HG02840 (cell line): ENCODE data around the gene TRIP12.
"Not testable (repeated sequence)": the region's sequence is repeated elsewhere in the genome, so short reads cannot be mapped to it uniquely, and the experiment has no call there.

ENCODE experiments used
- ATAC-seq: cut with Tn5 transposase; IDR thresholded peaks from one replicate; pipeline ENCODE4 v1.9.1; 2021; ENCODE audit warnings: mild to moderate bottlenecking, moderate library complexity, moderate number of reproducible peaks; ENCODE audit not compliant: unreplicated experiment, low FRiP score

TRIP12 gene

DNA sequence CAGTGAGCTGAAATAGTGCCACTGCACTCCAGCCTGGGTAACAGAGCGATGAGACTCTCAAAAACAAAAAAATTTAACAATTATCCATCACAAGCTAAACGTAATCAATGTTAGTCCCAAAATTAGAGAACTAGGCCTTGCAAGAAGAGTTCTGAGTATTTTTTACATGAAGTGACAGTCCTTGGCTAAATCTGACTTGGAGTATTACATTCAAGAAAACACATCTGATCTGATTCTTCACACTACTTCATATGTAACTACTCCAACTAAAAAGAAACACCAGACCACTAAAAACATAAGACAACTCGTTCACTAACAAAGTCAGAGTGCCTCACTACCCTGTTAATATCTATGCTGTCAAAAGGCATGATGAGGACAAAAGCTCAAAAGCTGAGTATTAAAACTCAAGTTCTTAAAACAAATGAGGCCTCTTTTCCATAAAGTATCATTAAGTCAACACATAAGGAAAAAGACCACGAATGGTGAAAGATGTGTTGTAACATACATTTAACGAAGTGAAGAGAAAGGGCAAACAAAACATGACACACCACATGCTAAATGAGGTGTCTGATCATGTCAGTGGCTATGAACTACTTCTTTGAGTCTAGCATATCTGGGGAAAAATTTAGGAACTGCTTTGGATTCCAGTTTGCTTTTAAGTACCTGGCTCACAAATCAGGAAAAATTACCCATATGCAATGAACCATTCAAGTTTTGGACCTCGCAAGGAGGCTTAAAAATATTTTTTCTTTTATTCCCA lies 42.4 kb downstream of the TRIP12 start:
- no peak for ATAC-seq

DNA sequence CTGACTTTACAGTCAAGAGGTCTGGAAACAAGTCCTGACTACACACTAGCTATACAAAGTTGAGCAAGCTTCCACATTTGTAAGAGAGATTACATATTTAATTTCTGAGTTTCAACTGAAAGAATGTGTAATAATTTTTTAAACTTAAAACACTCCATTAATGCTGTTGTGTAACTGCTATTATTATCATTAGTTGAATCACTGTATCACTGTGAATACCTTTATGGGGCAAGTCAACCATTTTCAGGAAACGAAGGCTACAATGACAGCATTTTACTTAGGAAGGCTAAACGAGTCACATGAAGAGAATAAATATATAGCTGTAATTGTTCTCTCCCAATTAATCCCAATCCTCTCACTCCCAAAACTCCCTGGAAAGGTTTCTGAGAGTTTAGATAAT lies 46.3 kb downstream of the TRIP12 start:
- no peak for ATAC-seq

DNA sequence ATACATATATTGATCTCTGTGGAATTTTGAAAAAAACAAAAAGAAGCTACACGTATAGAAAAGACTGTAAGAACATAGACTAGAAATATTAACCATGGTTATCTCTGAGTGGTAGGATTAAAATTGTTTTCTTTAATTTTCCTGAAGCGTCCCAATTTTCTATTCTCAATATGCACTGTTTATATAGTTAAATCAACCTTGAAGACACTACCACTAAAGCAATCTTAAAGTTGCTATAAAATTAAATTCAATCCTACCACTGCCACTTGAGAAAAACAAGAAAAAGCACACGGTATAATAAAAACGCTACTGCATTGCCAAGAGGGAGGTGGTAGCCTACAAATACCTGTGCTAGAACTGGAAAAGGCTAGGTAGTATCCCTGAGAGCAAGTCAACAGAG lies 47.2 kb downstream of the TRIP12 start:
- no peak for ATAC-seq

DNA sequence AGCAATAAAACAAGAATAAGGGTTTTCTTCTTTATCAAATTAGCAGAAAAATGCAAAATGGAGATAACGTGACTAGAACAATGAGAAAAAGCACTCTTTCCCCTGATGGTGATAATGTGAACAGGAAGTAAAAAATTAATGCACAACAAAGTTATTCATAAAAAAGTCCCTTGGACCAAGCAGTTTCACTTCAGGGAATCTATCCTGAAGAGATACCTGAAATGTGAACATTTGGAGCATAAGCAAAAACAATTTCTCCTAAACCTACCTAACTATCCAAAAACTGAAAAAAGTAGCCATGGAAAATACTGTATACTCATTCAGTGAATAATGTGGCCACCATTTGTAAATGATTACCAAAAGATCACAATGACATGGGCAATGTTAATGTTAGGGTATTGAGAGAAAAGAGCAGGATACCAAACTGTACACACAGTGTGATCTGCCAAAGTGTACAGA lies 48.7 kb downstream of the TRIP12 start:
- peak; percentile 86 for ATAC-seq

DNA sequence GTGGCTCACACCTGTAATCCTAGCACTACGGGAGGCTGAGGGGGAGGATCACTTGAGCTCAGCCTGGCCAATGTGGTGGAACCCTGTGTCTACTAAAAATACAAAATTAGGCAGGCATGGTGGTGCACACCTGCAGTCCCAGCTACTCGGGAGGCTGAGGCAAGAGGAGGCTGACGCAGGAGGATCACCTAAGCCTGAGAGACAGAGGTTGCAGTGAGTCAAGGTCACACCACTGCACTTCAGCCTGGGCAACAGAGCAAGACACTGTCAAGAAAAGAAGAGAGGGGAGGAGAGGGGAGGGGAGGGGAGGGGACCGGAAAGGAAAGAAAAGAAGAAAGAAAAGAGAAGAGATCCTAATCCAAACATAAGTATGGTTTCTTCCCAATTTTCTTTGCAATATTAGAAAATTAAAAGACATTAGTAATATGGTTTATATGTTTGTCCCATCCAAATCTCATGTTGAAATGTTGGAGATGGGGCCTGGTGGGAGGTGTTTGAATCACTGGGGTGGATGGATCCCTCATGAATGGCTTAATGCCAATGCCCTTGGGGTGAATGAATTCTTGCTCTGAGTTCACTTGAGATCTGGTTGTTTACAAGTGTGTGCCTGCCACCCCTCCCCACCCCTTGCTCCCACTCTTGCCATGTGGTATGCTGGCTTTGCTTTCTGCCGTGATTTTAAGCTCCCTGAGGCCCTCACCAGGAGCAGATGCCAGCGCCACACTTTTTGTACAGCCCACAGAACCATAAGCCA lies 50.7 kb downstream of the TRIP12 start:
- no peak for ATAC-seq

DNA sequence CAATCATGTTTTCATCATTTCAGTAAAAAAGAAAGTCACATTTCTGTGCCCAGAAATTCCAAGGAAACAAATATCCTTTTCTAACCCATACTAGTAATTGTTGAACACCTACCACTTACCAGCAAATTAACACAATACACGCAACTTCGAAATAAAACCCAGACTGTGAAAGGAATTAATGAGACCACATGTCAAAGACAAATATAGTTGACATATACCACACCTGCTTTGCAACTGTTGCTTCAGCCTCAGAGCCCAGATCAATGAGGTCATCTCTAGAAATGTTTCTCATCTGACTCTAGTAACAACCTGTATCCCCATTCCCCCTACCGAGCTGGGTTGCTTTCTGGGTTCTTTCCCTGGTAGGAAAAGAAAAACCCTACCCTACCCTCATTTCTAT lies 52.6 kb downstream of the TRIP12 start:
- no peak for ATAC-seq

DNA sequence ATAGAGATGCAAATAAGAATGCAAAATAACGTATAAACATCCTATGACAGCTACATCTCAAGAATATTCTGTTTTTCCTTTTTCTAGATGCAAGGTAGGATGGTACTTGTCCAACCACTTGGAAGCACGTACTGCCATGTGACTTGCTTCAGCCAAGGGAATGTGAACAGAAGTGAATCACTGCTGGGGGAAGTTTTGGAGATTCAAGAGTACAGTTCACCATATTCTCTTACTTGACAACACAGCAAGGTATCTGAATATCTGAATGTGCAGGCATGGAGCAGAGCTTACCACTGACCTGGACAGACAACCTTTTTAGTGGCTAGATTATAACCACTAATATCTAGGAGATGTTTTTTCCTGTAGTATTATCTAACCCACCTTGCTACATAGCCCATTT lies 53.0 kb downstream of the TRIP12 start:
- ATAC-seq, result no peak

DNA sequence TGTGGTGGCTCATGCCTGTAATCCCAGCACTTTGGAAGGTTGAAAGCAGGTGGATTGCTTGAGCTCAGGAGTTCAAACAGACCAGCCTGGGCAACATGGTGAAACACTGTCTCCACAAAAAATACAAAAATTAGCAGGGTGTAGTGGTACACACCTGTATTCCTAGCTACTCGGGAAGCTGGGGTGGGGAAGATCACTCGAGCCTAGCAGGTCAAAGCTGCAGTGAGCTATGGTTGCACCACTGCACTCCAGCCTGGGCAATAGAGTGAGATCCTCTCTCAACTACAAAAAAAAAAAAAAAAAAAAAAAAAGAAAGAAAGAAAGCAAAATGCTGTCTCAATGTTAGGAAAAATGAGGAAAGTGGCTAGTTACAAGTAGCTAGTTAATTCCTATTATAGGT lies 56.8 kb downstream of the TRIP12 start:
- ATAC-seq, result no peak

DNA sequence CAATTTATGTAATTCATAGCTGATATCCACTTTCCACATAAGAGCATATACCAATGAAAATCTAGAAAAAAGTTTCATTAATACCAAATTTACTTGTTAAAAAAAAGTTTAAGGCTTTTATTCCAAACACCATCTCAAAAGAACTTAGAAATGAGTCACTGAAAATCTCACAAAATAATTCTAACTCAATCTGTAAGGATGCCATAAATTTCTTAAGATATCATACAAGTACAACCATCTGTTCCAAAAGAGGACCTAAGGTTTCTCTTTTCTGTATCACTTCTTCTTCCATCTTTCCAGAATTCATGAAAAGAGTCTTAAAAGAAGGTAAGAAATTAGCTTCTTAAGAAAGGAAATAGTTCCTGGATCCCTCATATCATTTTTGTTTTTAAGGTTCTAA lies 60.4 kb downstream of the TRIP12 start:
- ATAC-seq, result no peak

DNA sequence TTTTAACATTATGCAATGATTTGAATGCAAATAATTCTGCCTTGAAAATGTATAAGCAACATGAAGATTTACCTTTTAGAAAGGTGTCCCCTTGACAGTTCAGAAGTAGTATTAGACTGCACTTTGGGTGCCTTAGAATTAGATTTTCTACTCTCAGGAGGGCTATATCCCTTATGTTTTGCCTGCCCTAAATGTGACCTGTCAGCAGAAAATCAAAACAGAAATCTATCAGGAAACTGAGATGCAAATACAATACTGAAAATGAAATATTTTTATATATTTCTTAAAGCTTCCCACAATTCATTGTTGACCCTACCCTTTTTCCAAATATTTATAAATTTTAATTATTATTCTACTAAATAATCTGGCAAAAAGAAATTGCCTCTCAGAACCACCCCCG lies 61.5 kb downstream of the TRIP12 start:
- no peak for ATAC-seq

DNA sequence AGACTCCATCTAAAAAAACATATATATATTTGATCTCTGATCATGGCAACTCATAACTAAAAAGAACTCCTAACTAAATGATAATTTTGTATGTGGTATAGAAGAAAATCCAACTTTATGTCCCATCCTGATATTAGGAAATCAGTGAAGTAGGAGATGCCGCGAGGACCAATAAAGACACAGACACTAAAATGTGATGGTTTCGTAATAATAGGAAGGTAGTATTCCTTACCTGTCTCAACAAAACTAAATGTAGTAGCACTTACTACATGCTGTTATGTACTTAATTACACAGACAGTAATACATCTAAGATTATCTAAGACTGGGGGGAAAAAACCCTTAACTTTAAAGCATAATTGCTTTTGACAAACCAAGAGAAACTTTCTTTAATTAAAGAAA lies 63.5 kb downstream of the TRIP12 start:
- no peak for ATAC-seq

DNA sequence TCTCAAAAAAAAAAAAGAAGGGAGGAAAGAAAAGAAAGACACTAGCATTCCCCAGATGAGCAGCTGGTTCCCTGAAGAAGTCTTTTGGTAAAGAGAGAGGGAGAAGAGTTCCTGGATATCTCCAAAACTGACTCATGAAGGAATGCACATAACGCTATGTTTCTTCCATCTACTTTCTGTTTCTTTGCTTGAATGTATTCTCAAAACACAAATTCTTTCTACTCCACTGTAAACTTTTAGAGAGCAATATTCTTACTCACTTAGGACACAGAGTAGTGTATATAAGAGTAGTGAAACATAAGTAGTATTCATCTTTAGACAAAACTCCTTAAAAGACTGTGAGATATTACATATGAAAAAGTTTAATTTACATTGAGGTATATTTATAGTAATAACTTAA lies 64.2 kb downstream of the TRIP12 start:
- ATAC-seq, result no peak

DNA sequence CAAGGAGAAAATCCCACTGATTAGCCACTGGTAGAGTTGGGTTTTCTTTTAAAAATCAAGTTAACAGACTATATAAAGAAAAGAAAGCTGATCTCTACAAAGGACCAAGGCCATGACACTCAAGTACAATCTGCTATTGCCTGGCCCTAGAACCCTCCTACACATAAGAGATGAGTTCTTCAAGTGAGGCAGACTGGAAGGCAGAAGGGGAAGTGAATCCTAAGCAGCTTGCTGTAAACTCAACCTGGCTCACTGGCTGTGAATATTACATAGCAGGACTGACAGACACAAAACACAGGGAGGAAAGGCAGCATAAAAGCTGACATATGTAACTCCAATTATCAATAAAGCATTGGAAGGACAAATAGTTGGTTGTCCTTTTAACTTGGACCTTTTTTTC lies 65.4 kb downstream of the TRIP12 start:
- peak; percentile 65 for ATAC-seq

DNA sequence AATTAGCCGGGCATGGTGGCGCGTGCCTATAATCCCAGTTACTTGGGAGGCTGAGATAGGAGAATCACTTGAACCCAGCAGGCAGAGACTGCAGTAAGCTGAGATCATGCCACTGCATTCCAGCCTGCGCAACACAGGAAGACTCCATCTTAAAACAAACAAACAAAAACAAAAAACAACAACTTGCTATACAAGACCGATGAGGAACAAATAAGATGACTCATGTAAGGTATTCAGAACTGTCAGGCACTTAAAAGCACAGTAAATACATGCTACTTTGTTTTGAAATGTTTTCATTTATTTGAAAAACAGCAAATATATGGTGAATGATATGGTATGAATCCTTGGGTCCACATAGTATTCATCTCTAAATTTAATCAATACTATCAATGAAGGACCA lies 66.7 kb downstream of the TRIP12 start:
- ATAC-seq, result no peak

DNA sequence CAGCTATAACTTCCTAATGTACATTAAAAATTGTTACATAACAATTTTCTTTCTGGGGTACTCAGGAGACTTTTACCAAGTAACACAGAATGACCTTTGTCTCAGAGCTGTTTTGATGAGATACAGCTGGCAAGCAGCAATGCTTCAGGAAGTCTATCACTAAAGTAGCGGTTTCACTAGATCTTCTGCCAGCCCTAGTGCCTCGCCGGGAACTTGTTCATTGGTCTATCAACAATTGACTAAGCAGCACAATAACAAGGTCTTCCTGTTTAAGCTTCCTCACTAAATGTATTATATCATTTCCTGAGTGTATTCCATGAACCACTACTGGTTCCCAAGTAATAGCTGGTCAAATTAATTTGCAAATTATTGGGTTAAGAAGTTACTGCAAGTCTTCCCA lies 69.2 kb downstream of the TRIP12 start:
- ATAC-seq, result no peak

DNA sequence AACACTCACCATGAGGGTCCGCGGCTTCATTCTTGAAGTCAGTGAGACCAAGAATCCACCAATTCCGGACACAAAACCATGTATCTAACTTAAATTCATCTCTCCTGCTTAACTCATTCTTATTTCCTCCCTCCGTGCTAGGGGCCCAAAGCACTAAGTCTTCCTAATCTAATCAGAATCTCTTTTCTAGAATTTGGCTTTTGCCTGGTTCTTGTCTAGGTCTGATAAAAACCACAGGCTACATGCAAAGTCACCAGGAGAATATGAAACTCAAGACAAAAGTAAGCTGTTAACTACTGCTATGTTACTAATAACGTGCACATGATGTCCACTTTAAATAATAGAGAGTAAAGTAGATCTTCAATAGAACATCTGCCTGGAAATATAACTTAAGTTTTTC lies 69.9 kb downstream of the TRIP12 start:
- ATAC-seq, result no peak

DNA sequence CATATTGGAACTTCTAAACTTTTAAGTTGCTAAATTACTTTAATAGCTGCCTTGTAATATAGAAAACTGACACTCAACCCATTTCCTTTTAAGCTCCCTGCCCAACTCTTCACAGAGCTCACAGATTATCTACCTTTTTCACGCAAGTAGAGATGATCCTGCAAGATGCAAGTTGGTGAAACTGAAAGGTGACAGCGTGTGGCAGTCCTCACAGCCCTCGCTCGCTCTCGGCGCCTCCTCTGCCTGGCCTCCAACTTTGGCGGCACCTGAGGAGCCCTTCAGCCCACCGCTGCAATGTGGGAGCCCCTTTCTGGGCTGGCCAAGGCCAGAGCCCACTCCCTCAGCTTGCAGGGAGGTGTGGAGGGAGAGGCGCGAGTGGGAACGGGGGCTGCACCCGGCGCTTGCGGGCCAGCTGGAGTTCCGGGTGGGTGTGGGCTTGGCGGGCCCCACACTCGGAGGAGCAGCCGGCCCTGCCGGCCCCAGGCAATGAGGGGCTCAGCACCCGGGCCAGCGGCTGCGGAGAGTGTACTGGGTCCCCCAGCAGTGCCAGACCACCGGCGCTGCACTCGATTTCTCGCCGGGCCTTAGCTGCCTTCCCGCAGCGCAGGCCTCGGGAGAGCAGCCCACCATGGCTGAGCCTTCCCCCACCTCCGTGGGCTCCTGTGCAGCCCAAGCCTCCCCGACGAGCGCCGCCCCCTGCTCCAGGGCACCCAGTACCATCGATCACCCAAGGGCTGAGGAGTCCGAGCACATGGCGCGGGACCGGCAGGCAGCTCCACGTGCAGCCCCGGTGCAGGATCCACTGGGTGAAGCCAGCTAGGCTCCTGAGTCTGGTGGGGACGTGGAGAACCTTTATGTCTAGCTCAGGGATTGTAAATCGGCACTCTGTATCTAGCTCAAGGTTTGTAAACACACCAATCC lies 71.2 kb downstream of the TRIP12 start:
- not testable (repeated sequence) for ATAC-seq

DNA sequence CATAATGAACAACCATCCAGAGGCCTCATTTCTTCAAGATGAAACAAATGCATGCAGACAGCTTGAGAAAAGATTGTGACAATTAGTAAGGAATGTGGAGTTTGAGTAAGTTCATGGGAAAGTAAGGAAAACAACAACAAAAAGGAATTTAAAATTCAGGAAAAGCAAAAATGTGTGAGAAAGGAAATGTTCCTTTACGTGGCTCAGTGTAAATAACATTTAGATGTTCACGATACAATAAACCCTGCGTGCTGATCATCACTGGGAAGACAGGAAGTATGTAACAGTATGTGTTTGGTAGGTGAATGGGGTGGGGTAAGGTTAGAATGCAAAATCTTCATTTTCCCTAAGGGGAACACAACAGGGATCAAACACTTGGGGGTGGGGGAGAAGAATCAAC lies 72.7 kb downstream of the TRIP12 start:
- no peak for ATAC-seq

DNA sequence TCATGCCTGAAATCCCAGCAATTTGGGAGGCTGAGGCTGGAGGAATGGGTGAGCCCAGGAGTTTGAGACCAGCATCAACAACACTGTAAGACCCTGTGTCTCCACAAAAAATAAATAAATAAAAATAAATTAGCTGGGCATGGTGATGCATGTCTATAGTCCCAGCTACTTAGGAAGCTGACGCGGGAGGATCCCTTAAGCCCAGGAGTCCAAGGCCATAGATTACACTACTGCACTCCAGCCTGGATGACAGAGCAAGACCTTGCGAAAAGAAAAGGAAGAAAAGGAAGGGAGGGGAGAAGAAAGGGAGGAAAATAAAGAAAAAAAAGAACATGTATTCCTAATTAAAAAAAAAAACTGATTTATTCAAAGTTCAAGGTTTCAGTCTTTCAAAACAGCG lies 78.2 kb downstream of the TRIP12 start:
- no peak for ATAC-seq

DNA sequence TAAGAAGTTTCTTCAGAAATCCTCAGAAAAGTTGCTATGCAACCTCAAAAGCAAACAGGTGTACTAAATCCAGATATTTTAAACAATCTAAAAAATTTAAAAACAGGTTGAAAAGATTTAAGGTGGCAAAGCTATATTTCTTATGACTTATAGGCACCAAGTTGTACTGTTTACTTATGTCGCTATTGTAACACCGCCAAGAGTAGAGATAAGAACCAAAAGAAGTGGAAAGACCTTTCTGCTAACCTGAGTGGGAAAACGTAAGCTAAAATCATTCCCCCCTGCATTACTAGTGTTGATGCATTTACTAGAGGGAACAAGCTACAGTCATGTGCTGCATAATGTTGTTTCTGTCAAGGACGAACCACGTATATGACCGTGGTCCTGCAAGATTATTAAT lies 83.1 kb downstream of the TRIP12 start:
- no peak for ATAC-seq

DNA sequence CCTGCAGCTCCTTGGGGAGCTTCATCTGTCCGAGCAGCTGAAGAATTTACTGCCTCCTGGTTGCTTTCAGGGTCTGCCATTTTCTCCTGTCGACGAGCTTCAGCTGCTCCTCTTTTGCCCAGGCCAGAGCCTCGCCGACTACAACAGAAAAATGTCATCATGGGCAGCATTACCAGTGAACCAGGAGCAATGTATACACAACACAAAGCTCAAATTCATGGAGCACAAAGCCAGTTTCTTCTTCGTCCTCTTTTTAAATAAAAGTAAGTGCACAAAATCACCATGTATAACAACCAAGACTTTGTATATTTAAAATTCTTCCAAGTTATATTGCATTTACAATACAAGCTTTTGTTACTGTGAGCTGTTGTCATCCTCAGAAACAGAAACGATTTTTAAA lies 85.0 kb downstream of the TRIP12 start:
- no peak for ATAC-seq
